Rectal smooth muscle tissue (tissue), 1 donor: ENCODE data around the gene RNASEH2B.

Experiments
- H3K27ac ChIP-seq: one replicate; pipeline ENCODE4 v1.7.0; 2013; ENCODE audit warnings: low read depth, low read length, inconsistent platforms
- H3K27me3 ChIP-seq: one replicate; pipeline ENCODE4 v1.7.0; 2013; ENCODE audit warnings: low read length; ENCODE audit not compliant: control insufficient read depth, insufficient read depth
- H3K36me3 ChIP-seq: one replicate; pipeline ENCODE4 v1.7.0; 2013; ENCODE audit warnings: low read length; ENCODE audit not compliant: control insufficient read depth, insufficient read depth
- H3K4me1 ChIP-seq: one replicate; pipeline ENCODE4 v1.7.0; 2013; ENCODE audit warnings: low read length; ENCODE audit not compliant: control insufficient read depth, insufficient read depth
- H3K4me3 ChIP-seq: one replicate; pipeline ENCODE4 v1.7.0; 2013; ENCODE audit warnings: low read length
- H3K9ac ChIP-seq: one replicate; pipeline ENCODE4 v1.7.0; 2013; ENCODE audit warnings: low read length

The RNASEH2B gene

DNA sequence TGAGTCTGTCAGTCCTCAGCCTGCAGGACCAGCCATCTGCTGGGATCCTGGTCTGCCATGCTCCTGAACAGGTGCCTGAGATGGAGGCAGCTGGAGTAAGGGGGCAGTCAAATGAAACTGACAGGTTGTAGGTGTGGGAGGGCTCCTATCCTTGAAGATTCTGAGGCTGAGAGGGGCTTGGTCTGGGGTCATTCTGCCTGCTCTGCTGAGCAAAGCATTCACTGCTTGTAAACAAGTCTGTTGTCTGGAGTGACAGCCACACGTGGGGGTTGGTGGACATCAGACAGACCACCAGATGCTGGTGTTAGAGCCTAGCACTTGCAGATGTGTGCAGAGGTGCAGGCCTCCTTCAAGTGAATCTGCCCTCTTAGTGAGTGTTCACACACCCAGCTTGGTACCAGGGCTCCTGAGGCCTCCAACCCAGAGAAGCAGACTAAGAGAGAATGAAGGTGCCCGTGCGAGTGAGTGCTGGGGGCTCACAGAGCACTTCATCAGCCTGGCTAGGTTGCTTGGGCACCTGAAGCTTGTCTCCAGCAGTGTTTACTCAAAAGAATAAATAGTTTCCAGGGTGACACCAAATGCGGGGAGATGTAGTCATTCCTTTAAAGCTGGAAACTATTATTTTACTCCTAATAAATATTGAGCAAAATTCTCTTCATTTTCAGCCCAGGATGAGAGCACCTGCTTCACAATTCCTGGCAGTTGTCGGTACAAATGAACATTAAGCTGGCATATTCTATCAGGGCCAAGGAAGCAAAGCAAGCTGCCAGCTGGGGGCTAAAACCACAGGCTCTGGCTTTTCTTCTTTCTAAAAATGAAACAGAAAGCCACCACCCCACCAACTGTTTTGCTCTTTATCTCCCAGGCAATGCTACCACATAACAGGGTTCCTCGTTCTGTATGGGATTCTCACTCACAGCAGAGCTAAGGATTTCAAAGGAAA is 82.3 kb downstream of the RNASEH2B start:
- Histone ChIP-seq H3K4me3 (no peak overlapping the region), H3K9ac (no peak overlapping the region), H3K4me1 (peaks cover 12% of the 10 kb centered on the region), H3K36me3 (no peaks in the 10 kb centered on the region), H3K27me3 (no peaks in the 10 kb centered on the region), H3K27ac (peak overlapping the region; percentile 30)

DNA sequence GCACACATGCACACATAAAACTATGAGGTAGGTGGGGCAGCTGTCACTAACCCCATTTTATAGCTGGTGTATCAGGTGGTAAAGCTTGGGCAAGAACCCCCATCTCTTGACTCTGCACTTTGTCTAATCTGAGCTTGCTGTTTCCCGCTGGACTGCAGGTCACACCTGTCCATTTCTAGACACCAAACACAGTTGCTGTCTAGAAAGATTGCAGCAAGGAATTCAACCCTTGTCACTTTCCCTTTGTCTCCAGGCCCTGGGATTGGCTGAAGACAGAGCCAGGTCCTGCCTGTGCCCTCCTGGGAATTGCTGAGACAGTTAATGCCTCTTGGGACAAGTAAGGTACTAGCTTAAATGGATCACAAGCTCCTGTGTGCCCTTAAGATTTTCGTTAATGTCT is 83.8 kb downstream of the RNASEH2B start:
- H3K9ac ChIP-seq: no peak overlapping the region
- no peak overlapping the region for H3K4me3 ChIP-seq
- peaks cover 12% of the 10 kb centered on the region for H3K4me1 ChIP-seq
- H3K27me3 ChIP-seq: no peaks in the 10 kb centered on the region
- H3K27ac ChIP-seq: no peak overlapping the region
- H3K36me3 ChIP-seq: no peaks in the 10 kb centered on the region

DNA sequence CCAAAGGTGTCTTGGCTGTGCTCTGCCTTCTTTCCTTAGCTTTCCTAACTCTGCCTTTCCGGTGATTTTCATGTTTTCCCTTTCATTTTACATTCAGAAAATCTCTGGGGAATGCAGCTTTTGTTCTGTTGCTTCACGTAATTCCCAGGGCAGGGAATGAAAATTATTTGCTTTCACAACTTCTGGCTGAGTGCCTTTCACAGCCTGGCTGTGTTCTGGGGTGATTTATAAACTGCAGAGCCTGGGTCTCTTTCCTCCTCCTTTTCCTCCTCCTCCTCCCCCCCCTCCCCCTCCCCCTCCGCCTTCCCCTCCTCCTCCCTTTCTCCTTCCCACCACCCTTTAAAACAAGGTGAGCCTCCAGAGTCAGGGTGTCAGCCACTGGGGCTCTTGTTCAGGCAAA is 84.3 kb downstream of the RNASEH2B start:
- Histone ChIP-seq H3K36me3 (no peaks in the 10 kb centered on the region), H3K4me3 (no peak overlapping the region), H3K4me1 (peaks cover 12% of the 10 kb centered on the region), H3K9ac (no peak overlapping the region), H3K27ac (no peak overlapping the region), H3K27me3 (no peaks in the 10 kb centered on the region)

DNA sequence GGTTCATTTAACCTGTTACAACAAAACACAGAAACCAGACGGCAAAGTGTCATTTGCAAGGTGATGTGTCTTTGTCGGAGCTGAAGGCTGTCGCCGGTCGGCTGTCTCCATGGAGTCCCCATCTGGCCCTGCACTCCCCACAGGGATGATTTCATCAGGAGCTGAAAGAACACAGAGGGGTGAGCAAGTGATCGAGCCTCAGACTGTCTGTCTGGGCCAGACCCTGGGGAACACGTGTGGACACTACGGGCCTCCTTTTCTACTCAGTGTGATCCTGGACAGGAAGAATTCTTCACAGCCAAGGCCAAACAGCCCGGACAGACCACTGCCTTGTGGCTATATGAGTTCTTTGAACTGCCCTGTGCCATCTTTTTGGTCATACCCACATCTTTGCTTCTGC is 85.1 kb downstream of the RNASEH2B start:
- H3K27me3 ChIP-seq: no peaks in the 10 kb centered on the region
- no peak overlapping the region for H3K27ac ChIP-seq
- peaks cover 12% of the 10 kb centered on the region for H3K4me1 ChIP-seq
- no peak overlapping the region for H3K9ac ChIP-seq
- H3K36me3 ChIP-seq: no peaks in the 10 kb centered on the region
- H3K4me3 ChIP-seq: no peak overlapping the region

DNA sequence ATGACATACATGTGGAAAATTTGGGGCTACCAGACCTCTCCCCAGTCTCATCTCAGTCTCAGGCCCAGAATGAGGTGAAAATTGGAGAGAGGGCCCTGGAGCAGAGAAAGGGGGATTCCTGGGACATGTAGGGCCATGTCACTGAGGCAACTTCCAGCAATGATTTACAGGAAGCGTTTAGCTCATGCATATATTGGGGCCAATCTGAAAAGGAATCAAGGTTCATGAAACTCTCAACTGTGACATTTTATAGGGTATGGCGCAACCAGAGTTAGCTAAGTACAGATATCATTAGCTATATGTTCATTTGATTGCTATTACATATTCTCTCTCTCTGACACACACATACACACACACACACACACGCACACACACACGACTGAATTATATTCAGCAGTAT is 86.3 kb downstream of the RNASEH2B start:
- no peak overlapping the region for H3K27ac ChIP-seq
- H3K36me3 ChIP-seq: no peaks in the 10 kb centered on the region
- H3K4me1 ChIP-seq: peaks cover 6% of the 10 kb centered on the region

DNA sequence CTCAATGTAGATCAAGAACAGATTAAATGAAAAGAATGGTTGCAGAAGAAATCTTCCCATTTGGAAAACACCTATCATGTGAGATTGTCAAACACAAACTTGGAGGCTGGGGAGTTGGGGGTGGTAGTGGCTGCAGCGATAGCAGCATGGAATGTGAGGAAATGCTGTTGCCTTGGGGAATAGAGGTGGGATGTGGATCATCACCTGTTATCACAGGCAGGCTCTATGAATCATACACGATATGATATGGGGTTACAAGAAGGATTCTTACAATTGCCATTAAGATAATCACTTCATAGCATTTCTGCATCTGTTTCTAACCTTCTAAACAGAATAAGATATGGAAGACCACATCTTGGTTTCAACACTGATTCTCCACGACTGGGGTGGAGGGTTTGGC is 88.7 kb downstream of the RNASEH2B start:
- H3K4me1 ChIP-seq: no peaks in the 10 kb centered on the region
- H3K4me3 ChIP-seq: no peak overlapping the region
- no peaks in the 10 kb centered on the region for H3K27me3 ChIP-seq
- no peak overlapping the region for H3K27ac ChIP-seq
- no peak overlapping the region for H3K9ac ChIP-seq
- H3K36me3 ChIP-seq: no peaks in the 10 kb centered on the region

More for the DNA sequence above, 86.3 kb downstream of the RNASEH2B start:
- Histone ChIP-seq H3K4me3 (no peak overlapping the region), H3K27me3 (no peaks in the 10 kb centered on the region), H3K9ac (no peak overlapping the region)

DNA sequence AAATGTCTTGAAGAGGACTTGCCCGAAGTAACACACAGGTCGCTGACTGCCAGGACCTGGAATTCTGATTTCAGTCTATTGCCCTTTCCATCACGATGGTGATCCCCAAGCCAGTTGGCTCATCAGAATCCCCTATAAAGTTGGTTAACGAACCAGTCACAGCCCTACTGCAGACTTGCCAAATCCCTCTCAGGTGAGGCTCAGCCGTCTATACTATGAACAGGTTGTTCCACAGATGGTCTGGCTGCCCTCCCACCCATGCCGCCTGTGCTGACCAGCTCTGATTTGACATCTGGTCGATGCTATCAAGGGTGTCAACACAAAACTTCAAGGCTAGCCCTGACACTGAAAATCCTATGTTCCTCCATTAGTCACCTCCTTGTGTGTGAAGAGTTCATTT is 90.0 kb downstream of the RNASEH2B start:
- H3K9ac ChIP-seq: no peak overlapping the region
- no peak overlapping the region for H3K27ac ChIP-seq

DNA sequence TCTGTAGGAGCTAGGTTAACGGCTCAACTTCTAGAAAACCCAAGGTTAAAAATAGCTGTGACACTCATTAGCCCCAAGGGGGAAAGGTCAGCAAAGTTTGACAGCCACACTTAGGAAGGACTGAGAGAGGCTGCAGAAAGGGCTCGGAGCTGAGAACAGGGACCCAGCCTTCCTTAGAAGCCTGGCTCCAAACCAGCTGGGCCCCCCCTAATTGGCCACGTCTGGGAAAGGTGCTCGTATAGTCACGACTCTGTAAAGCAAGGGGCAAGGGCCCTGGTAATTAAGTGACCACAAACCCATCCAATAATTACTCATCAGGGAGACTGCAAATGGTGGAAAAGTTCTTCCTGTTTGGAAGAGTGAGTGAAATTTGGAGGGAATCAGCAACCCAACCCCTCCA is 90.5 kb downstream of the RNASEH2B start:
- Histone ChIP-seq H3K9ac (no peak overlapping the region), H3K4me1 (no peaks in the 10 kb centered on the region), H3K27ac (no peak overlapping the region), H3K4me3 (no peak overlapping the region), H3K36me3 (no peaks in the 10 kb centered on the region), H3K27me3 (no peaks in the 10 kb centered on the region)

More for the DNA sequence above, 90.0 kb downstream of the RNASEH2B start:
- H3K27me3 ChIP-seq: no peaks in the 10 kb centered on the region
- no peaks in the 10 kb centered on the region for H3K4me1 ChIP-seq
- H3K4me3 ChIP-seq: no peak overlapping the region
- H3K36me3 ChIP-seq: no peaks in the 10 kb centered on the region

DNA sequence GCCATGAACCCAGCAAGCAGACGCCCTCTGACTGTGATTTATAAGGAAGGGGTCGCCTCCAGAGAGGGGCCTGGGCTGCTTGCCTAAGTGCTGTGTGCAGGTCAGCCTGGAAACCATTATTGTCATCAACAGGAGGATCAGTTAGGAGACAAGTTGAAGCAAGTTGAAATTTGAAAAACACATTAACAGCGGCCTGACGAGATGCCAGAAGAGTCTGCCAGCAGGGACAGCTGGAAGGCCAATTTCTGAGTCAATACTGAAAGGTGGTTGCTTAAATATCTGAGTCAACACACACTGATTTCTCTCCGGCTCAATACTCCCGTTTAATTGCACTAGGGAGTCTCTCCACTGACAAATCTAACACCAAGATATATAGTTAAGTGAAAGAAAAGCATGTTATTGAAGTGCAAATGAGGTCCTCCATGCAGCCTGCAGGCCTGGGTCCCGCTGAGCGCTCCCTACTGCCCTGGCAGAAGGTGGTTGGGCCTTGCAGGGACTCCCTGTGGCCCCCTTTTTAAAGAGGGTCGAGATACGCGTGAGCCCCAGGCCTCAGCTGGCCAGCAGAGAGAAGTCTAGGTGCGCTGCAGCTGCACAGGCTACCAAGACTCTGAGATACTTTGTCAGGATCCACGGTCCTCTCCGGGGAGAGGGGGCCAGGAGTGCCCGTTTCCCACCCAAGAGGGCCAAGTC is 91.1 kb downstream of the RNASEH2B start:
- H3K27me3 ChIP-seq: no peaks in the 10 kb centered on the region
- no peaks in the 10 kb centered on the region for H3K4me1 ChIP-seq
- H3K27ac ChIP-seq: no peak overlapping the region
- no peak overlapping the region for H3K9ac ChIP-seq
- H3K4me3 ChIP-seq: no peak overlapping the region
- no peaks in the 10 kb centered on the region for H3K36me3 ChIP-seq

DNA sequence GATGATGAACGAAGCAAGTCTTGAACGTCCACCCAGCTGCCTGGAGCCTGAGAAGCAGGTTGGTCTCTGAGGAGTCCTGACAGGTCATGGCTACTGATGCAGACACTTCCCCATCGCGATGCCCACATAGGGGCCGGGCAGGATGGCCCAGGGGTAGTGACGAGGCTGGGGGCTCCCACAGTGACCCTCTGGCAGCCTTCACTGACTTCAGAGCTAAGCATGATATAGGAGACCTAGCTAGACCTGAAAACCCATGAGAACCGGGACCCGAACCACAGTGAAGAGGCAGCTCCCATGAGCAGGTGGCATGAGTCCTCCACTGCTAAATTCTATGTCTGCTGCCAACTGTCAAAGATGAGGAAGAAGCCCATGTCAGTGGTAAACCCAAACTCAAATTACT is 91.7 kb downstream of the RNASEH2B start:
- no peak overlapping the region for H3K4me3 ChIP-seq
- no peaks in the 10 kb centered on the region for H3K36me3 ChIP-seq
- no peaks in the 10 kb centered on the region for H3K27me3 ChIP-seq
- no peak overlapping the region for H3K9ac ChIP-seq
- no peak overlapping the region for H3K27ac ChIP-seq
- H3K4me1 ChIP-seq: no peaks in the 10 kb centered on the region

DNA sequence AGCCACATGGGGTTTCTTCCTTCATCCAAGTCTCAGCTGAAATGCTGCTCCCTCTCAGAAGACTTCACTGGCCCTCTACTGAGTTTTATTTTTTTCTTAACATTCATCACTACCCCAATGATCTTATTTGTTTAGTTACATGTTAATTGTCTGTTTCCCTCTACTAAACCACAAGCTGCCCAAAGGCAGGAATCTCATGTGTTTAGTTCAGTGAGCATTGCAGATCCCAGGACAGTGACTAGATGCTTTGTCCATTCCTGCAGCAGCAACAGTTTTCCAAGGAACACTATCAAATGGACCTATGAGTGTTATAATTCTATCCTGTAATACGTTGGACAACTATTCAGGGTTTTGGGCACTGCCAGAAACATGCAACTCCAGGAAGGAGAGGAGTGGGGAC is 93.1 kb downstream of the RNASEH2B start:
- Histone ChIP-seq H3K27ac (no peak overlapping the region), H3K9ac (no peak overlapping the region)

DNA sequence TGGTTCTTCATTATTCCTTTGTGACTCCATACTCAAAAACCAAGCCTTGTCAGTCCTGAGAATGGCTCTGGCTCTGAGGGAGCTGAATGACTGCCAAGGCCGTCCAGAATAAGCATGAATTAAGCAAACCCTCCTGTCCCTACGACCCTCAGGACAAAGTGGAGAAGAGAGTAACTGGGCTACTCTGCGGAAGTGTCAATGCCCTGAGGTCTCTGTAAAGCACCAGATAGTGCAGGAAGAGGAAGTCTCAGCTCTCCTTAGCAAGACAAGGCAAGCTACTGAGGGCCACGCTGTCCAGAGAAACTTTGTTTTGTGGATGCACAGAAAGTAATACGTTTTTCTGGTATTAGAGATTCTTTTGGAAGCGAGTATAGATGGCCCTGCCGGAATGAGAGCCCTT is 94.1 kb downstream of the RNASEH2B start:
- H3K36me3 ChIP-seq: no peaks in the 10 kb centered on the region
- no peak overlapping the region for H3K27ac ChIP-seq
- no peak overlapping the region for H3K4me3 ChIP-seq
- no peaks in the 10 kb centered on the region for H3K27me3 ChIP-seq
- no peak overlapping the region for H3K9ac ChIP-seq
- H3K4me1 ChIP-seq: no peaks in the 10 kb centered on the region

More for the DNA sequence above, 93.1 kb downstream of the RNASEH2B start:
- Histone ChIP-seq H3K4me1 (no peaks in the 10 kb centered on the region), H3K4me3 (no peak overlapping the region), H3K36me3 (no peaks in the 10 kb centered on the region), H3K27me3 (no peaks in the 10 kb centered on the region)
